WTC11 (cell line): ENCODE results near the gene KDM4B. TPM values are rescaled to one million over a fixed set of nuclear protein-coding genes. Genes with fewer than 3 reads are reported as not detected.

Source experiments
- ATAC-seq: fragments of 200-7000 bp; cut with Tn5 transposase; 2 replicates; pipeline ENCODE4 v1.10.0; 2021; ENCODE audit warnings: mild to moderate bottlenecking, moderate library complexity
- CTCF ChIA-PET: fragments of 300-600 bp; sonication (Branson Sonifier 250); formaldehyde crosslinking; loops from one replicate; lab custom pipeline; 2021; ENCODE audit warnings: antibody characterized with exemption; lab: Charles Lee
- POLR2A ChIA-PET: fragments of 350-600 bp; sonication (Branson Sonifier 250); formaldehyde crosslinking; loops from one replicate; lab custom pipeline; 2021; ENCODE audit warnings: antibody characterized with exemption; lab: Charles Lee
- DNase-seq: peaks from one replicate; pipeline ENCODE4 v3.0.0; 2021; ENCODE audit warnings: low spot score
- H3K27ac Mint-ChIP-seq: 2 replicates; pipeline ENCODE4 v1.8.0; 2021; ENCODE audit warnings: mixed read lengths
- H3K27me3 Mint-ChIP-seq: 2 replicates; pipeline ENCODE4 v1.8.0; 2021; ENCODE audit warnings: low read depth, mild to moderate bottlenecking, moderate library complexity, mixed read lengths
- H3K36me3 Mint-ChIP-seq: 2 replicates; pipeline ENCODE4 v1.8.0; 2021; ENCODE audit warnings: mixed read lengths
- H3K4me1 Mint-ChIP-seq: 2 replicates; pipeline ENCODE4 v1.8.0; 2022; ENCODE audit warnings: mixed read lengths
- H3K4me3 Mint-ChIP-seq: 2 replicates; pipeline ENCODE4 v1.8.0; 2021; ENCODE audit warnings: mild to moderate bottlenecking, moderate library complexity, mixed read lengths
- H3K9me3 Mint-ChIP-seq: 2 replicates; pipeline ENCODE4 v1.8.0; 2021; ENCODE audit warnings: mixed read lengths
- CREB1 ChIP-seq: sonication (generic); formaldehyde crosslinking; IDR thresholded peaks from 2 replicates; pipeline ENCODE4 v1.8.0; 2023; ENCODE audit warnings: mild to moderate bottlenecking, missing genetic modification reagents
- ELF4 ChIP-seq: sonication (generic); formaldehyde crosslinking; IDR thresholded peaks from 2 replicates; pipeline ENCODE4 v1.8.1; 2022; ENCODE audit warnings: low read depth, mild to moderate bottlenecking, moderate library complexity, missing genetic modification reagents
- ESRRA ChIP-seq: sonication (generic); formaldehyde crosslinking; IDR thresholded peaks from 2 replicates; pipeline ENCODE4 v1.8.1; 2022; ENCODE audit warnings: mild to moderate bottlenecking, missing genetic modification reagents, borderline replicate concordance
- GRHL2 ChIP-seq: fragments of 250-450 bp; sonication (Bioruptor Pico); IDR thresholded peaks from 2 replicates; pipeline ENCODE4 v1.8.0; 2022; ENCODE audit warnings: mild to moderate bottlenecking, moderate library complexity; ENCODE audit not compliant: insufficient replicate concordance, severe bottlenecking
- JAZF1 ChIP-seq: fragments of 250-450 bp; sonication (Bioruptor Pico); IDR thresholded peaks from 2 replicates; pipeline ENCODE4 v1.9.0; 2021; ENCODE audit warnings: moderate library complexity, mild to moderate bottlenecking, inconsistent platforms
- NFE2L1 ChIP-seq: sonication (generic); formaldehyde crosslinking; IDR thresholded peaks from 2 replicates; pipeline ENCODE4 v1.8.1; 2023; ENCODE audit warnings: missing genetic modification reagents
- OVOL2 ChIP-seq: fragments of 250-450 bp; sonication (Bioruptor Pico); IDR thresholded peaks from 2 replicates; pipeline ENCODE4 v1.9.0; 2021; ENCODE audit warnings: mild to moderate bottlenecking, borderline replicate concordance
- ZNF138 ChIP-seq: sonication (generic); formaldehyde crosslinking; conservative IDR thresholded peaks from 2 replicates; pipeline ENCODE4 v1.8.1; 2022; ENCODE audit warnings: mild to moderate bottlenecking, moderate library complexity, missing genetic modification reagents
- ZNF219 ChIP-seq: sonication (generic); formaldehyde crosslinking; IDR thresholded peaks from 2 replicates; pipeline ENCODE4 v1.8.0; 2023; ENCODE audit warnings: missing genetic modification reagents, mild to moderate bottlenecking, borderline replicate concordance
- ZNF232 ChIP-seq: sonication (generic); formaldehyde crosslinking; IDR thresholded peaks from 2 replicates; pipeline ENCODE4 v1.8.0; 2022; ENCODE audit warnings: mild to moderate bottlenecking, missing genetic modification reagents
- total RNA-seq: library from RNA; stranded (reverse); gene quantifications from 3 replicates; pipeline ENCODE4 v1.2.3, GENCODE V29; 2021
- TF ChIP-seq, protein P1 (sequence below): sonication (generic); formaldehyde crosslinking; IDR thresholded peaks from 2 replicates; pipeline ENCODE4 v1.8.1; 2023; ENCODE audit warnings: mild to moderate bottlenecking, missing genetic modification reagents, borderline replicate concordance
- TF ChIP-seq, protein P2 (sequence below): sonication (generic); formaldehyde crosslinking; IDR thresholded peaks from 2 replicates; pipeline ENCODE4 v1.8.0; 2022; ENCODE audit warnings: mild to moderate bottlenecking, missing genetic modification reagents
- TF ChIP-seq, protein P3 (sequence below): fragments of 250-450 bp; sonication (Bioruptor Pico); IDR thresholded peaks from 2 replicates; pipeline ENCODE4 v2.1.2; 2022; ENCODE audit warnings: mild to moderate bottlenecking, moderate library complexity

KDM4B gene
- total RNA-seq, 1 experiment from 2014 or later, result 43.2 TPM

DNA sequence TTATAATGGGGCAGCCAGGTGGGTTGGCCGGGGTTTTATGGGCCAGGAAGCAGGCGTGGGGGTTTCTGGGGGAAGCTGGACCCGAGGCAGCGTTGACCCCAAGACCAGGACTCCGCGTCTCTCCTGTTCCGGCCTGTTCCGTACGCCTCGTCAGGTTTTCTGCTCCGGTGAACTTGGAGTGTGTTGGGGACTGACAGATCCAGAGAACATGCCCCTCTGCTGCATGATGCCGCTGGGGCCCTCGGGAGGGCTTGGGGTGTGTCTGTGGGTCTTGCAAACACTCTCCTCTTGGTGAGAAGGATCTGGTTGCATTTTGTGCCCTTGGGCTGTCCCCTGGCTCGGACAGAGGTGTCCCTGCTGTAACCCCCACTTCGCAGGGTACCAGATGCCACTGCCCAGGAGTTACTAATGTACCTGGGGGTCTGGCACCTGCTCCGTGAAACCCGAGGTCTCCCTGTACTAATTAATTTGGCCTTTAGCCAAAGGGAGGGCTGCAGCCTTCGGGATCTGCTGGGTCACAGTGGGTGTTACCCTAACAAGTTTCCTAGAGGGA is 15.6 kb downstream of the KDM4B start (continued):
- TF ChIP-seq, protein P1, sequence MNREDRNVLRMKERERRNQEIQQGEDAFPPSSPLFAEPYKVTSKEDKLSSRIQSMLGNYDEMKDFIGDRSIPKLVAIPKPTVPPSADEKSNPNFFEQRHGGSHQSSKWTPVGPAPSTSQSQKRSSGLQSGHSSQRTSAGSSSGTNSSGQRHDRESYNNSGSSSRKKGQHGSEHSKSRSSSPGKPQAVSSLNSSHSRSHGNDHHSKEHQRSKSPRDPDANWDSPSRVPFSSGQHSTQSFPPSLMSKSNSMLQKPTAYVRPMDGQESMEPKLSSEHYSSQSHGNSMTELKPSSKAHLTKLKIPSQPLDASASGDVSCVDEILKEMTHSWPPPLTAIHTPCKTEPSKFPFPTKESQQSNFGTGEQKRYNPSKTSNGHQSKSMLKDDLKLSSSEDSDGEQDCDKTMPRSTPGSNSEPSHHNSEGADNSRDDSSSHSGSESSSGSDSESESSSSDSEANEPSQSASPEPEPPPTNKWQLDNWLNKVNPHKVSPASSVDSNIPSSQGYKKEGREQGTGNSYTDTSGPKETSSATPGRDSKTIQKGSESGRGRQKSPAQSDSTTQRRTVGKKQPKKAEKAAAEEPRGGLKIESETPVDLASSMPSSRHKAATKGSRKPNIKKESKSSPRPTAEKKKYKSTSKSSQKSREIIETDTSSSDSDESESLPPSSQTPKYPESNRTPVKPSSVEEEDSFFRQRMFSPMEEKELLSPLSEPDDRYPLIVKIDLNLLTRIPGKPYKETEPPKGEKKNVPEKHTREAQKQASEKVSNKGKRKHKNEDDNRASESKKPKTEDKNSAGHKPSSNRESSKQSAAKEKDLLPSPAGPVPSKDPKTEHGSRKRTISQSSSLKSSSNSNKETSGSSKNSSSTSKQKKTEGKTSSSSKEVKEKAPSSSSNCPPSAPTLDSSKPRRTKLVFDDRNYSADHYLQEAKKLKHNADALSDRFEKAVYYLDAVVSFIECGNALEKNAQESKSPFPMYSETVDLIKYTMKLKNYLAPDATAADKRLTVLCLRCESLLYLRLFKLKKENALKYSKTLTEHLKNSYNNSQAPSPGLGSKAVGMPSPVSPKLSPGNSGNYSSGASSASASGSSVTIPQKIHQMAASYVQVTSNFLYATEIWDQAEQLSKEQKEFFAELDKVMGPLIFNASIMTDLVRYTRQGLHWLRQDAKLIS (CRISPR knock-in tag), result no peak

DNA sequence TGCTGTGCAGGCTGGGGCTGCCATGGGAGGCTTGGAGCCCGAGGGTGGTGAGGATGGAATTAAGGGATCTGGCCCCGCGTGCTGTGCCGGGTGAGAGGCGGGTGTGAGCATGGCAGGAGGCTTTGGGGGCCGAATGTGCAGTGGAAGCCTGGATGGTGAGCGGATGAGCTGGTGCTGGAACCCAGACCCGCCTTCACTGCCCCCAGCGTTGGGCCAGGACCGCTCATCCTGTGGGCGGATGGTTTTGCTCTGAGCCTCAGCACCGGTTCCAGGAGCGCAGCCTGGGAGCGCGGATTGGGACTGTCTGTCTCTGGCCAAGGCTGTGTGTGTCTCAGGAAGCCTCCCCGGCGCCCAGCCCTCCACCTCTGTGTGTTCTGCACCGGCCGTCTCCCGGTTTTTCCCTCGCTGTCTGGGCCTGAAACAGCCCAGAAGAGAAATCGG is 16.7 kb downstream of the KDM4B start:
- H3K4me1 Mint-ChIP-seq, result peaks cover 42% of the 10 kb centered on the region

DNA sequence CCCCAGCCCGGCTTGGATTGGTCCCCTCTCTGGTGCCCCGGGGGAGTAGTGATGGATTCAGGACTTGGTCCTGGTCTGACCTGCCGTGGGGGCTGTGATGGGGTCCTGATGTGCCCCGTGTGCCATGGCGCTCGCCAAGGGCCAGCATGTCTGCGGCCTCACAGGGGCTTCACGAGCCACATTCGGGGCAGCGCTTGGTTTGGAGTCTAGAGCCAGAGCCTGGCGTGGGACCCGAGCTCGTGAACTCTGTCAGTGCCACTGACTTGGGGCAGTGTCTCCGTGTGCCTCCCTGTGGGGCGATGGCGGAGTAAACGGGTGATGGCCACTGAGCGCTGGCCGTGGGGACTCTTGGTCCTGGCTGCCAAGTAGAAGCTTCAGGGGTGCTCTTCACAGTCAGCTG is 17.1 kb downstream of the KDM4B start:
- no peak overlapping the region for H3K4me3 Mint-ChIP-seq
- POLR2A ChIA-PET, result no interaction called here

More for the DNA sequence above, 16.7 kb downstream of the KDM4B start:
- Mint-ChIP-seq H3K36me3 (no peaks in the 10 kb centered on the region), H3K27me3 (no peaks in the 10 kb centered on the region), H3K4me3 (no peak overlapping the region), H3K27ac (peak overlapping the region; percentile 86), H3K9me3 (no peaks in the 10 kb centered on the region)
- DNase-seq (no peak), ATAC-seq (no peak)
- POLR2A ChIA-PET, result interaction anchor here (0.5 kb wide), 1 partner anchor 771 kb away, joined by 3 read pairs; no protein-coding TSS in a partner anchor
- no peak for TF ChIP-seq ZNF232
- no peak for TF ChIP-seq GRHL2 (CRISPR knock-in tag)
- TF ChIP-seq ZNF219 (CRISPR knock-in tag), result no peak
- no peak for TF ChIP-seq CREB1 (CRISPR knock-in tag)
- TF ChIP-seq, protein P2, sequence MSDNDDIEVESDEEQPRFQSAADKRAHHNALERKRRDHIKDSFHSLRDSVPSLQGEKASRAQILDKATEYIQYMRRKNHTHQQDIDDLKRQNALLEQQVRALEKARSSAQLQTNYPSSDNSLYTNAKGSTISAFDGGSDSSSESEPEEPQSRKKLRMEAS, result no peak
- TF ChIP-seq JAZF1 (CRISPR knock-in tag), result no peak
- CTCF ChIA-PET, result interaction anchor here (0.7 to 4.0 kb wide), 9 partner anchors 10 to 134 kb away, joined by 3 to 26 read pairs (median 3); no protein-coding TSS in a partner anchor

DNA sequence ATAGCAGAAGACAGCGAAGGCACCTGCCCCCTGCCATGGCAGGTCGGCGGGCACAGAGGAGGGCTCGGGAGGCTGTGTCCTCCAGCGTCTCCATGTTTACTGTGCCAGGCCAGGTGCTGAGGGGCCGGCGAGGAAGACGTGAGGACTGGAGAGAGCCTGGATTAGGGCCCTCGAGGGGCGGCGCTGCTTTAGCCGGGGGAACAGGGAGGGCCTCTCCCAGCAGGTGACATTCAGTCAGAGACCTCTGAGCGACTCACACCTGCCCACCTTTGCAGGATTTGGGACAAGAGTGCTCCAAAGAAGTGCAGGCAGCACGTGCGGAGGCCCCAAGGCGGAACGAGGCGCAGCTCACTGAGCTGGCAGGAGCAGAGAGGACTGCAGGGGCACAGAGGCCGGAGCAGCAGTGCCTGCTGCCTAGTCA is 17.6 kb downstream of the KDM4B start:
- H3K27ac Mint-ChIP-seq, result no peak overlapping the region
- POLR2A ChIA-PET, result no interaction called here
- no peak for DNase-seq
- no peak for TF ChIP-seq ZNF138 (CRISPR knock-in tag)
- TF ChIP-seq, all 79 proteins: peak for 0
- no peaks in the 10 kb centered on the region for H3K36me3 Mint-ChIP-seq
- ATAC-seq, result no peak
- H3K4me3 Mint-ChIP-seq, result no peak overlapping the region
- no peaks in the 10 kb centered on the region for H3K9me3 Mint-ChIP-seq
- peaks cover 41% of the 10 kb centered on the region for H3K4me1 Mint-ChIP-seq
- no peaks in the 10 kb centered on the region for H3K27me3 Mint-ChIP-seq
- CTCF ChIA-PET, result interaction anchor here (0.7 to 4.0 kb wide), 6 partner anchors 11 to 135 kb away, joined by 3 to 26 read pairs (median 4); no protein-coding TSS in a partner anchor

More for the DNA sequence above, 17.1 kb downstream of the KDM4B start:
- CTCF ChIA-PET, result interaction anchor here (0.7 to 4.0 kb wide), 7 partner anchors 11 to 134 kb away, joined by 3 to 26 read pairs (median 4); no protein-coding TSS in a partner anchor
- no peak for ATAC-seq
- DNase-seq, result no peak
- Mint-ChIP-seq H3K36me3 (no peaks in the 10 kb centered on the region), H3K9me3 (no peaks in the 10 kb centered on the region), H3K27me3 (no peaks in the 10 kb centered on the region), H3K4me1 (peaks cover 40% of the 10 kb centered on the region), H3K27ac (no peak overlapping the region)
- TF ChIP-seq OVOL2 (CRISPR knock-in tag), result no peak
- no peak for TF ChIP-seq ESRRA (CRISPR knock-in tag)
- no peak for TF ChIP-seq NFE2L1 (CRISPR knock-in tag)
- TF ChIP-seq, protein P3, sequence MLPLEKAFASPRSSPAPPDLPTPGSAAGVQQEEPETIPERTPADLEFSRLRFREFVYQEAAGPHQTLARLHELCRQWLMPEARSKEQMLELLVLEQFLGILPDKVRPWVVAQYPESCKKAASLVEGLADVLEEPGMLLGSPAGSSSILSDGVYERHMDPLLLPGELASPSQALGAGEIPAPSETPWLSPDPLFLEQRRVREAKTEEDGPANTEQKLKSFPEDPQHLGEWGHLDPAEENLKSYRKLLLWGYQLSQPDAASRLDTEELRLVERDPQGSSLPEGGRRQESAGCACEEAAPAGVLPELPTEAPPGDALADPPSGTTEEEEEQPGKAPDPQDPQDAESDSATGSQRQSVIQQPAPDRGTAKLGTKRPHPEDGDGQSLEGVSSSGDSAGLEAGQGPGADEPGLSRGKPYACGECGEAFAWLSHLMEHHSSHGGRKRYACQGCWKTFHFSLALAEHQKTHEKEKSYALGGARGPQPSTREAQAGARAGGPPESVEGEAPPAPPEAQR (CRISPR knock-in tag), result no peak
- no peak for TF ChIP-seq ELF4
